Activated T-helper 17 cell treated with anti-CD3 and anti-CD28 coated beads, Interleukin-2, amount 50 U/mL, for 72 hours (primary cell): ENCODE results near the gene DSG1. TPM values are rescaled to one million over a fixed set of nuclear protein-coding genes. Genes with fewer than 3 reads are reported as not detected.
"Not testable (repeated sequence)": the region's sequence is repeated elsewhere in the genome, so short reads cannot be mapped to it uniquely, and the experiment has no call there.

Source experiments
- ATAC-seq: fragments of 150-1000 bp; cut with Tn5 transposase; replicated peaks from 2 replicates; pipeline ENCODE4 v1.10.0; 2021; ENCODE audit warnings: mild to moderate bottlenecking, moderate library complexity
- H3K27ac Mint-ChIP-seq: one replicate; pipeline ENCODE4 v1.8.0; 2022; ENCODE audit warnings: mixed read lengths
- H3K27me3 Mint-ChIP-seq: one replicate; pipeline ENCODE4 v1.8.0; 2022; ENCODE audit warnings: mixed read lengths
- H3K36me3 Mint-ChIP-seq: one replicate; pipeline ENCODE4 v1.8.0; 2022; ENCODE audit warnings: low read depth, mild to moderate bottlenecking, mixed read lengths
- H3K4me1 Mint-ChIP-seq: one replicate; pipeline ENCODE4 v1.8.0; 2022; ENCODE audit warnings: mixed read lengths
- H3K4me3 Mint-ChIP-seq: one replicate; pipeline ENCODE4 v1.8.0; 2022; ENCODE audit warnings: mild to moderate bottlenecking, mixed read lengths
- H3K9me3 Mint-ChIP-seq: one replicate; pipeline ENCODE4 v1.8.0; 2022; ENCODE audit warnings: mixed read lengths
- total RNA-seq, 2 donors: library from RNA; stranded (reverse); gene quantifications; one replicate each; pipeline ENCODE4 v1.2.3, GENCODE V29; 2022

DSG1 gene
- total RNA-seq: not detected

DNA sequence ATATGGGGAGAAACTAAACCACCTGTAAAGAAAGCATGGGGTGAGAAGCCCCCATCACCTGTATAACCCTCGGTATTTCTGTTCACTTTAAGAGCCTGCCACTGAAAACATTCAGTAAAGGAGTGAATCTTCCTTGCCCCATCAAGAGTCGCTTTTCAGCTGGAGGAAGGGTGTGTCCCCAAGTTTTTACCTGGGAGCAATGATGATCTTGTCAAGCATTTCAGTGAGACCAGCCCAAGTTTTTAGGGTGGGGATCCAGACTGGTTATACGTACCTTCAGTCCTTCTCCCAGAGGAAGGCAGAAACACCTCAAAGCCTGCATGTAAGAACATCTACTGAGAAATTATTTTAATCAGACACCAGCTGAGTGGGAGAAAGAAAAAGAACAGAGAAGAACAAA, at the start of gene DSG1:
TSS of gene DSG1 (plus strand) at position 301 of the 400 bp plus-strand sequence. CDS start 141 bp downstream, outside the sequence.
- H3K9me3 Mint-ChIP-seq: peaks cover 4% of the 10 kb centered on the region
- H3K4me3 Mint-ChIP-seq: no peak within 1 kb of the TSS

DNA sequence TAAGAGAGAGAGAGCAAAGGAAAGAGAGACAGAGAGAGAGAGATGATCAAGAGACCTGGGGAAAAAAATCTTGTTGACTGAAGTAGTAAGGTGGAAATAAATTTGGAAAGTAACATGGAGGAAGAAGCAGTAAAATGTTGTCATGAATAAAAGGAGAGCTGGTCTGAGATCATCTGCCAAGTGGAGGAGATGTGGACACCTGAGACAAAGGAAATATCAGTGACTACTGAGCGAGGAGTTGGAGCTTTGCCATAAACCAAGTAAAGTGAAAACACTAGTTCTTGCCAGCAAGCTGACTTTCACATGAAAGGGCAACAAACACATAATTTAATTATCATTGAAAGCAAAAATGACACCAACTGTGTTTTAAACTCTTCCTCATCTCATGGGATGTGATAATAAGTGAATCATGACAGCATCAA, 49.0 kb upstream of the DSG1 start:
- no peak overlapping the region for H3K27ac Mint-ChIP-seq
- no peak for ATAC-seq
- H3K4me3 Mint-ChIP-seq: no peak overlapping the region
- no peaks in the 10 kb centered on the region for H3K27me3 Mint-ChIP-seq
- no peaks in the 10 kb centered on the region for H3K36me3 Mint-ChIP-seq
- peaks cover 4% of the 10 kb centered on the region for H3K9me3 Mint-ChIP-seq
- no peaks in the 10 kb centered on the region for H3K4me1 Mint-ChIP-seq

More for the DNA sequence above, at the start of gene DSG1:
- Mint-ChIP-seq H3K4me1 (no peaks in the 10 kb centered on the region), H3K27me3 (no peaks in the 10 kb centered on the region), H3K36me3 (no peaks in the 10 kb centered on the region), H3K27ac (no peak within 1 kb of the TSS)
- no peak for ATAC-seq

GRCh38 chr18:31269566-31269965, 48.4 kb upstream of the DSG1 start:
- Mint-ChIP-seq H3K27me3 (no peaks in the 10 kb centered on the region), H3K9me3 (peaks cover 4% of the 10 kb centered on the region), H3K36me3 (no peaks in the 10 kb centered on the region), H3K27ac (no peak overlapping the region), H3K4me3 (no peak overlapping the region), H3K4me1 (no peaks in the 10 kb centered on the region)
- ATAC-seq: no peak

- no peak for ATAC-seq
- Mint-ChIP-seq H3K36me3 (no peaks in the 10 kb centered on the region), H3K27me3 (no peaks in the 10 kb centered on the region), H3K9me3 (no peaks in the 10 kb centered on the region), H3K4me3 (no peak overlapping the region), H3K27ac (no peak overlapping the region), H3K4me1 (no peaks in the 10 kb centered on the region)
Measured at GRCh38 chr18:31270578-31270977, 47.4 kb upstream of the DSG1 start.

DNA sequence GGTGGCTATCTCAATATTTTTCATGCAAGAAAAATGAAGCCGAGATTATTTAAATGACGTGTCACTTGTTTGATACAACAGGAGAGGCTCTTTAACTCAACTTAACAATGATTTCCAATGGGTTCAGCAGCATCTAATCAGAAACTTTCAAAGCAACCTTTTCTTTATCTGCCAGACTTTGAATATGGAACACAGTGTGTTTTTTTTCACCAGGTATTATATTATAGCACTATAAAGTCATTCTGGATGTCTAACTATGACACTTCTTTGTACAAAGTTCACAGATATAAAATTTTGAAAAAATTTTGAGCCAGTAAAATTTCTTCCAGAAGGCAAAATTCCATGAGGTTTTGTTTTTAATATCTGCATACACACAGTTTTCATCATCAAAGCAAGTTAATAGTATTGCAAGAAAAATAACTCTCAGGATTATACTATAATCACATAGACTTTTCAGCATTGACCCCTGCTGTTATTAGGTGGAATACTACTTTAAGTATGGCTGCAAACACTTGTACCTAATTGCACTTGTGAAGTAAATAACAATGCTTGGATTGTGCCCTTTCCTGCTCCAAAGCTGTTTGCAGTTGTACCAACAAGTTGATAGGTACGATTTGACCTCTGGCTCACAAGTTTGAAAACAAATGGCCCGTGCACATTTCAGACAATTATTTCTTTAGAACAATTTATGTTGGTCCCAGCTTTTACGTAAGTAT, 44.0 kb upstream of the DSG1 start:
- ATAC-seq: no peak
- H3K9me3 Mint-ChIP-seq: no peaks in the 10 kb centered on the region
- H3K27ac Mint-ChIP-seq: no peak overlapping the region
- no peaks in the 10 kb centered on the region for H3K36me3 Mint-ChIP-seq
- no peak overlapping the region for H3K4me3 Mint-ChIP-seq
- no peaks in the 10 kb centered on the region for H3K4me1 Mint-ChIP-seq
- H3K27me3 Mint-ChIP-seq: no peaks in the 10 kb centered on the region

DNA sequence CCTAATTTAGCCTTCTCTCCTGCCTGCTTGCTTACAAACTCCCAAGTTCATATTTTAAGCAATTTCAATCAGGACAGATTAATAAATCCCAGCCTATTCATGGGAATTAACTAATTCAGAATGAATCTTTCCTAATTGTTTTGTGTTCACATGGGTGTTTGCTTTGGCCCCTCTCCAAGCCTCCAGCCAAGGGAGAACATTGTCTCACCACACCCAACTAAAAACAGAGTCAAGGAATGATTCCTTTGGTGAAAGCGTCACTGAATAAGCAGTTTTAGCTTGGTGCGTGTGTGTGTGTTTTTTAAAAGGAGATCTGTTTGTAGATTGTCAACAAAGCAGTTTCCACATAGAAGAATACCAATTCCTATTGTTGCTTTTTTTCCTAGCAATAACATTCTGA, 43.0 kb upstream of the DSG1 start:
- Mint-ChIP-seq H3K9me3 (no peaks in the 10 kb centered on the region), H3K36me3 (no peaks in the 10 kb centered on the region), H3K4me1 (no peaks in the 10 kb centered on the region), H3K27me3 (no peaks in the 10 kb centered on the region), H3K27ac (no peak overlapping the region), H3K4me3 (no peak overlapping the region)
- no peak for ATAC-seq

DNA sequence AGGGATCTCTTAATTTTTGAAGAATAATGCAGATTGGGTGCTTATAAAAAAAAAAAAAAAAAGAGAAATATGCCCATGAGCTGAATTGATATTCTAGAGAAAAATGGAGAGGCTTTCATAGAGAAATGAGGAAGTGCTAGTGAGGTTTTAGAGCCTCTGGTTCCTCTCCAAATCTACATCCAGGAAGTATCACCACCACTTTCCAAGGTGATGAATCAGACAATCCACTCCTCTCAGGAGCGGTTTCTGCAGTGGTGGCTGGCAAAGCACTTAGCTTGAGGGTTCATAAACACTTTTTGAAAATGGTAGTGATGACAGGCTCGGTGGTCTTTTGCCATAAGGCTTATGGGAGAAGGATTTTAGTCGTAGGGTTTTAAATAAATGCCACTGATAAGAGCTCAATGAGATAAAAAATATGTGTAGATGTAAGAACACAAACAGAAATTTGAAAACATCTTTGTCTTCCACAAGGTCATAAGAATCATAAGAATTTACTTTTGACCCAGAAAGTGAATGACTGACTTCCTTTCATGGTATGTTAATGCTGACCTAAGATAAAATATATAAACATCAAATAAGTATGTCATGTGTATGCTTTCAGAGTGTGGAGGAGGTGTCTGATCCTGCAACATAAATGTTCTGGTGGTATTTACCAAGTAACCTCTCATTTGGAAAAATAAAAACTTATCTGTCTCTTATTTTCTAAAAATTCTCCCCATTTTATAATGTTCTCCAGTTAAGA, 42.1 kb upstream of the DSG1 start:
- no peaks in the 10 kb centered on the region for H3K4me1 Mint-ChIP-seq
- no peaks in the 10 kb centered on the region for H3K9me3 Mint-ChIP-seq
- H3K27ac Mint-ChIP-seq: no peak overlapping the region
- H3K36me3 Mint-ChIP-seq: no peaks in the 10 kb centered on the region
- no peaks in the 10 kb centered on the region for H3K27me3 Mint-ChIP-seq
- no peak overlapping the region for H3K4me3 Mint-ChIP-seq
- no peak for ATAC-seq

GRCh38 chr18:31278609-31279071, 39.3 kb upstream of the DSG1 start:
- no peaks in the 10 kb centered on the region for H3K27me3 Mint-ChIP-seq
- no peaks in the 10 kb centered on the region for H3K4me1 Mint-ChIP-seq
- no peaks in the 10 kb centered on the region for H3K36me3 Mint-ChIP-seq
- no peak overlapping the region for H3K27ac Mint-ChIP-seq
- H3K4me3 Mint-ChIP-seq: no peak overlapping the region
- ATAC-seq: no peak
- no peaks in the 10 kb centered on the region for H3K9me3 Mint-ChIP-seq

DNA sequence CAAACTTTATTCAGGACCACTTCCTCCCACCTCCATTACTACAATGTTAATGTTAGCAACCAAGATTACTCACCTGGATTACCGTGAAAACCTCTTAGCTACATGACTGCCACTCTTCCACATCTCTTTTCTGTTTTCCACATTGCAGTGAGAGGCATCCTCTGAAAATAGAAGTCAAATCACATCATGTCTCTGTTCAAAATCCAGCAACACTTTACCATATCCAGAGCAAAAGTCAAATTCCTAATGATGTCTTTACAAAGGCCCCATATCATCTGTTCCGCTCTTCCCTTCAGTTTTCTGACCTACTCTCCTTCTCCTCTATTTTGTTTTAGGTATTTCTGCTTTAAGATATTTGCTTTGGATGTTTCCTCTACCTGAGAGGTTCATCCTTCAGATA, 37.5 kb upstream of the DSG1 start:
- peaks cover 11% of the 10 kb centered on the region for H3K9me3 Mint-ChIP-seq
- ATAC-seq: no peak
- H3K27ac Mint-ChIP-seq: no peak overlapping the region
- H3K4me3 Mint-ChIP-seq: no peak overlapping the region
- no peaks in the 10 kb centered on the region for H3K4me1 Mint-ChIP-seq
- no peaks in the 10 kb centered on the region for H3K27me3 Mint-ChIP-seq
- no peaks in the 10 kb centered on the region for H3K36me3 Mint-ChIP-seq

DNA sequence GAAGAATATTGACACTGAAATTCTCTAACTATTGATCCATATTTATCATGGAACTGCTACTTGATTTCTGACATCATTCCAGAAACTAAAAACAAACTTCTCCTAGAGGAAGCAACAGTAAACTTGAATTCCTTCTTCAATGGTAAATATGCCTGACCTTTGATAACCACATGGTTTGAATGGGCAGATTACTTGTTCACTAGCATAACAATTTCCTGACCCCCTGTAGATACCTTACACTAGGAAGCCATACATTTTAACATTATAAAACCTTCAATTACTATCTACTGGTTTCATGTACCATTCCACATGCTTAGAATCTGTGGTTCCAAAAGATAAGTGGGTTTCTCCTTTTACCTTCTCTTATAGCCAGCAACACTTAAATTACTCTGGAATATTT, 36.5 kb upstream of the DSG1 start:
- peaks cover 20% of the 10 kb centered on the region for H3K9me3 Mint-ChIP-seq
- no peaks in the 10 kb centered on the region for H3K36me3 Mint-ChIP-seq
- no peaks in the 10 kb centered on the region for H3K27me3 Mint-ChIP-seq
- no peak overlapping the region for H3K4me3 Mint-ChIP-seq
- H3K27ac Mint-ChIP-seq: no peak overlapping the region
- no peaks in the 10 kb centered on the region for H3K4me1 Mint-ChIP-seq
- ATAC-seq: no peak

- H3K4me3 Mint-ChIP-seq, H3K27ac Mint-ChIP-seq: not testable (repeated sequence)
Measured at GRCh38 chr18:31289446-31289845, 28.5 kb upstream of the DSG1 start.

GRCh38 chr18:31291688-31292087, 26.3 kb upstream of the DSG1 start:
- Mint-ChIP-seq H3K9me3 (peaks cover 12% of the 10 kb centered on the region), H3K4me1 (no peaks in the 10 kb centered on the region), H3K27me3 (no peaks in the 10 kb centered on the region), H3K27ac (no peak overlapping the region), H3K4me3 (no peak overlapping the region), H3K36me3 (no peaks in the 10 kb centered on the region)
- no peak for ATAC-seq

More at GRCh38 chr18:31289446-31289845, 28.5 kb upstream of the DSG1 start:
- not testable (repeated sequence) for H3K4me1 Mint-ChIP-seq, H3K36me3 Mint-ChIP-seq, H3K27me3 Mint-ChIP-seq, ATAC-seq
- H3K9me3 Mint-ChIP-seq: peaks cover 34% of the 10 kb centered on the region

DNA sequence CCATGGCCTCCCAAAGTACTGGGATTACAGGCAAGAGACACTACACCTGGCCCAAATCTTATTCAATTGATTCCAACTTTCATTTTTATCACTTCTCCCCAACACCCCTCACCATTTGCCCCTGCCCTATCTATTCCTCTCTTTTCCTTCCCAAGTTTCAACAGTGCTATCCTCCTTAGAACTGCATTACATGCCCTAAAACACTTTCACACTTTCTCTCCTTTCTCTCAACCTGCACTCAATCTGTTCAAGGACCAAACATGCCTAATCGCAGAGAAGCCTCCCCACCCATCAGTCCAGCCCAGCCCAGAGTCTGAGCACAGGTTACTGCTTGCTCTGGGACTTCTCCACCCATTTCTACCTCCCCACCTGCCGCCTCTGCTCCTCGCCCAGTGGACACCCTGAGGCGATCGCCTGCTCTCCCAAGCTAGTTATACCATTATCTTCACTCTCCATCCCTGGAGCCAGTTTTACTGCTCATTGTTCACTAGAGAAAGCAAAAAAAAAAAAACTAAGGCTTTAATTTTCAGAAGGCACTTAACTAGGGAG, 23.7 kb upstream of the DSG1 start:
- Mint-ChIP-seq H3K36me3 (no peaks in the 10 kb centered on the region), H3K4me1 (no peaks in the 10 kb centered on the region), H3K27me3 (no peaks in the 10 kb centered on the region), H3K4me3 (no peak overlapping the region), H3K27ac (no peak overlapping the region), H3K9me3 (peaks cover 5% of the 10 kb centered on the region)
- no peak for ATAC-seq

- no peaks in the 10 kb centered on the region for H3K36me3 Mint-ChIP-seq
- no peaks in the 10 kb centered on the region for H3K9me3 Mint-ChIP-seq
- H3K4me1 Mint-ChIP-seq: no peaks in the 10 kb centered on the region
Measured at GRCh38 chr18:31297248-31297647, 20.7 kb upstream of the DSG1 start.

DNA sequence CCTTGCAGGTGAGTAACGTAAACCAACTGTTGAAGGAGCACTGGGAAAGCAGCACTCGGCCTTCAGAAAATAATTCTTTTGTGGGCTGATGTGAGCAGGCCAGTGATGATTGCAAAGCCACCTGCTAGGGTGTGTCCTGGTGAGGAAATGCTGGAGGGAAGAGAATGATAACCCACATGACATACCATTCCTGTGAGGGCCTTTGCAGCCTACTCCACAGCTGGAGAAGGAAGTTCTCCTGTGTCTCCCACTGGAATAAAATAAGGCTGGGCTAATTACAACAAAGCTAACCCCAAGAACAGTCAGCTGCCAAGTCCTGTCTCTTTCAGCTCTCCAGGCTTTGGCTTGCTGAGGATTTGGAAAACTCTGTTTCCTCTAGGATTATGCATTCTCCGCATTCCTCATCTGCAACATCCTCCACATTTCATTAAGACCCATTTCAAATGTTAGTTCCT, 16.7 kb upstream of the DSG1 start:
- H3K4me3 Mint-ChIP-seq: no peak overlapping the region
- H3K9me3 Mint-ChIP-seq: no peaks in the 10 kb centered on the region
- H3K4me1 Mint-ChIP-seq: no peaks in the 10 kb centered on the region
- H3K27ac Mint-ChIP-seq: no peak overlapping the region
- no peaks in the 10 kb centered on the region for H3K27me3 Mint-ChIP-seq
- H3K36me3 Mint-ChIP-seq: no peaks in the 10 kb centered on the region
- ATAC-seq: no peak

More at GRCh38 chr18:31297248-31297647, 20.7 kb upstream of the DSG1 start:
- Mint-ChIP-seq H3K27me3 (no peaks in the 10 kb centered on the region), H3K27ac (no peak overlapping the region), H3K4me3 (no peak overlapping the region)
- no peak for ATAC-seq
